HG03280 (cell line): ENCODE data around the gene GATAD2A.

Source experiments
- ATAC-seq: cut with Tn5 transposase; IDR thresholded peaks from one replicate; pipeline ENCODE4 v1.9.1; 2021; ENCODE audit warnings: mild to moderate bottlenecking, moderate library complexity; ENCODE audit not compliant: unreplicated experiment

The GATAD2A gene

DNA sequence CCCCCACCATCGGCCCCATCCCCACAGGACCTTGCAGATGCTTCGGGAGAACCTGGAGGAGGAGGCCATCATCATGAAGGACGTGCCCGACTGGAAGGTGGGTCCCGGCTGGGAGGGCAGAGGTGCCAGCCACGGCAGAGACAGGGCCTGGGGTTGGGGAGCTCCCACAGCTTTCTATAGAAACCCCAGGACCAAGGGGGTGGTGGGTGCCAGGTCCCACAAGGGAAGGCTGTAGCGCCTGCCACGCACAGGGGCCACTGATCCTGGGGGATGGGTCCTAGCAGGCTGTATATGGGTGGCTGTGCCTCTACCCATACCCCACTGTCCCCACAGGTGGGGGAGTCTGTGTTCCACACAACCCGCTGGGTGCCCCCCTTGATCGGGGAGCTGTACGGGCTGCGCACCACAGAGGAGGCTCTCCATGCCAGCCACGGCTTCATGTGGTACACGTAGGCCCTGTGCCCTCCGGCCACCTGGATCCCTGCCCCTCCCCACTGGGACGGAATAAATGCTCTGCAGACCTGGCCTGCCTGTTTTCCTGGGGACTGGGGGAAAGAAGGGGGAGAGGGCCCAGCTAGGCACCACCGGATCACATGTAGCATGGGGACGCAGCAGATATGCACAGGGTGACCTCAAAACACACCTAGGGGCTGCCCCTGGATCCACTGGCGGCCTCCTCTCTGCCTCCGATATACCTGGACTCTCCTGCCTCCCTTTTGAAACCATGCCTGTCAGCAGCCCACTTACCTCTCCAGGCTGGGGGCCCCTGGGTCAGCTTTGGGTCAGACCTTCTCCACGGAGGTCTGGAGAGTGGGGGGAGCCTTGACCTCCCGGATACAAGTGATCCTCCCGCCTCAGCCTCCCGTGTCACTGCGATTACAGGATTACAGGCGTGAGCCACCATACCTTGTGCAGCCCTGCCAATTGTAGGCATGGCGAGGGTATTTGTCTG lies 122.5 kb downstream of the GATAD2A start:
- ATAC-seq, result no peak

DNA sequence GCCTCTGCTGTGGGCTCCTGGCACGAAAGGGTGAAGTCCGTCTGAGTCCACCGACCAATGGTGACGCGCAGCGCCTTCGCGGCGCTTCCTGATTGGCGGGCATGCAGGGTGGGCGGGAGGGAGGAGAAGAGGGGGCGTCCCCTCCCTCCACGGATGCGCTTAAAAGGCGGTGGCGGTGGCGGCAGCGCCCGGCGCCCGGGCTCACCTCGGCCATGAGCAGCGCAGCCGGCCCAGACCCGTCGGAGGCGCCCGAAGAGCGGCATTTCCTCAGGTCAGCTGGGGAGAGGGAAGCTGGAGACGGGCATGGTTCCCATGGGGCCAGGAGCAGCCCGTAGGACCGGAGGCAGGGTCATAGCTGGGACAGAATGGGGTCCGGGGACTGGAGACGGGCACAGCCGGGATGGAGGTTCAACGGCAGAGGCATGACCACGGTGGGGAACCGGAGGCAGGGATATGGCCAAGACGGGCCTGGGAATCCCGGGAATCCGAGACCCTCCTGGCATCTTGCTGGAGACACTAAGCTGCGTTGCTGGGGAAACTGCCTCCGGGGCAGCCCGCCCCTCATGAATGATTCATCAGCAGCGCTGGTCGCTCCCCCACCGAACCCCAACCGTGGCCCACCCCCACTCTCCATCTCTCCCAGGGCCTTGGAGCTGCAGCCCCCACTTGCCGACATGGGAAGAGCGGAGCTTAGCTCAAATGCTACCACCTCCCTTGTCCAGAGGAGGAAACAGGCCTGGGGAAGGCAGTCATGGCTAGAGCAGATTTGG lies 123.4 kb downstream of the GATAD2A start, which contains the start of gene YJEFN3:
Gene YJEFN3, plus strand, starts transcription at position 191 of the 770 bp plus-strand sequence. Its CDS starts 22 bp downstream, at position 213.
- no peak for ATAC-seq

DNA sequence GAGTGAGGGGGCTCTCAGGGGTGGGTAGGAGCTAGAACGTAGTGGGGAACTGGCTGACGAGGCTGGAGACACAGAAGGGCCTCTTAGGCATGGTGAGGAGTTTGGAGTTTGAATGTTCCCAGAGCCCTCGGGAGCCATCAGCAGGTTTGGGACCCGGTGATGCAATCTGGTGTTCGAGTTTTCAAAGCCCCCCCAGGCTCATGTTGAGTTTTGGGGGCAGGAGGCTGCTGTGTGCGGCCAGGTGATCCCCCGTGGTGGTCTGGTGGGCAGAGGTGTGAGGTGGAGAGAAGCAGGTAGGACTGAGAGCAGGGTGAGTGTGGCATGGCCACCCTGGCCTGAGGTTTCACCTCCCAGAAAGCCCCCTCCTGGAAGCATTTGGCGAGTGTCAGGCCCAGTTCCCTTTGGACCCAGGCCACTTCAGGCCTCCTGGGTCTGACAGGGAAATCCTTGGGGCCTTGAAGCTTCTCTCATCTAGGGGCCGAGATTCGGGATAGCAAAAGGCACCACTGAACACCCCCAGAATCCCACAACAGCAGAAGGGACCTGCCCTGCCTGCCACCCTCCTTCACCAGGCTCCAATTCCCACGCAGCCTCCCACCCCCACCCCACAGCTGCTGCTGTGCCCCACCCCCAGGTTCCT lies 124.4 kb downstream of the GATAD2A start:
- ATAC-seq, result no peak

DNA sequence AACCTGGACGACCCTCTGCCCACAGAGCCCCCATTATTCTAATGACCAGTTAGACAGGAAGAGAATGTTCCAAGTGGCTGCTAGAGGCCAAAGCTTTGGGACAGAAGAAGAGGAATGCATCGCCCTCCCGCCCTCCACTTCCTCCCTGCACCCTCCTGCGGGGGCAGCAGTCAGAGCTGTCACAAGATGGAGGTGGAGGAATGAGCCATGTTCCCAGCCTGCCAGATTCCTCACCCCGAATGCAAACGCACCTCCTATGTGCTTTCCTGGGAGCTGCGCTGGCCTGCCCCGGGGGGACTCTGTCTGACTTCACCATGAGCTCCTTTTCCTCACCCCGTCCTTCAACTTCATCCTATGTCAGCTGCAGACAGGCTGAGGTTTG lies 124.9 kb downstream of the GATAD2A start:
- ATAC-seq, result no peak

DNA sequence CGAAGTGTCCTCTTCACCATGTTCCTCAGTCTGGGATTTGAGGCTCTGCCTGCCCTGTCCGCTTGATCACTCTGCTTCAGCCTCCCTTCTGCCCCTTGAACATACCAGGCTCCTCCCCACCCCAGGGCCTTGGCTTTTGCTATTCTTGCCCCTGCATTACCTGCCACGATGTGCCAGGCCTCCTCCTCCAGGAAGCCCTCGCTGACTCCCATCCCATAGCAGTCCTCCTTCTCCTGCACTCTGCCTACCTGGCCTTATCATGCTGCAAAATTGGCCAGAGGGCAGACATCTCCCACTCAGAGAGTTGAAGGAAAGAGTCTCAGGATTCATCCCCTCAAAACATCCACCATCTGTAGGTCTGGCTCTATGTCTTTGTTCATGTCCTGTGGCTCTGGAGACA lies 125.4 kb downstream of the GATAD2A start:
- ATAC-seq, result no peak

DNA sequence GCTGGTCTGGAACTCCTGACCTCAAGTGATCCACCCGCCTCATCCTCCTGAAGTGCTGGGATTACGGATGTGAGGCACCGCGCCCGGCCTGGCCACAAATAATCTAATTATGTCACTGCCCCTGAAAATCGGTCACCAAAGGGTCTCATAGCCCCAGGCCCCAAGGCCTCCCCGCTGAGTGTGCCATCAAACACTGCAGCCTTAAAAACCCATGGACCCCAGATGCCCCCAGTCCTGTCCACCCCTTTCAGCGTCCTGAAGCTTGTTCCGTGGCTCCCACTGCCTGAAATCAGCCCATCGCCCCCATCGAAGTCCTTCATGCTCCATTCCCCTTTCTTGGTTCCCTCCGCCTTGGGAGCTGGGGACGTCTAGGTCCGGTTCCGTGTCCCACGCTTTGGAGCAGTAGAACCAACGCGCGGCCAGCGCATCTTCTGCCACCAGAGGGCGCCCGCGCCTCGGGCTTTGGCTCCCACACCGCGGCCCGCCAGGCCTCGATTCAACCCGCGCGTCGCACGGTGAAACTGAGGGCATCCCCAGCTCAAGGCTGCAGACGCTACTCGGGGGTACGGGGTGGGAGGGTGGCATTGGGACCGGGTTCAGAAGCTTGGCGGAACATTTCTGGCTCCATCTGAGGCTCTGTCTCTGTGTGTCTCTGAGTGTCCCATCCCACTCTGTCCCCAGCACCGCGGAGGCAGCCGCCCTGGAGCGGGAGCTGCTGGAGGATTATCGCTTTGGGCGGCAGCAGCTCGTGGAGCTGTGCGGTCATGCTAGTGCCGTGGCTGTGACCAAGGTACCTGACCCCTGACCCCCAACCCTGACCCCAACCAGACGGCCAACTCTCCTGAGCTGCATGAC lies 126.7 kb downstream of the GATAD2A start:
- ATAC-seq, result no peak

DNA sequence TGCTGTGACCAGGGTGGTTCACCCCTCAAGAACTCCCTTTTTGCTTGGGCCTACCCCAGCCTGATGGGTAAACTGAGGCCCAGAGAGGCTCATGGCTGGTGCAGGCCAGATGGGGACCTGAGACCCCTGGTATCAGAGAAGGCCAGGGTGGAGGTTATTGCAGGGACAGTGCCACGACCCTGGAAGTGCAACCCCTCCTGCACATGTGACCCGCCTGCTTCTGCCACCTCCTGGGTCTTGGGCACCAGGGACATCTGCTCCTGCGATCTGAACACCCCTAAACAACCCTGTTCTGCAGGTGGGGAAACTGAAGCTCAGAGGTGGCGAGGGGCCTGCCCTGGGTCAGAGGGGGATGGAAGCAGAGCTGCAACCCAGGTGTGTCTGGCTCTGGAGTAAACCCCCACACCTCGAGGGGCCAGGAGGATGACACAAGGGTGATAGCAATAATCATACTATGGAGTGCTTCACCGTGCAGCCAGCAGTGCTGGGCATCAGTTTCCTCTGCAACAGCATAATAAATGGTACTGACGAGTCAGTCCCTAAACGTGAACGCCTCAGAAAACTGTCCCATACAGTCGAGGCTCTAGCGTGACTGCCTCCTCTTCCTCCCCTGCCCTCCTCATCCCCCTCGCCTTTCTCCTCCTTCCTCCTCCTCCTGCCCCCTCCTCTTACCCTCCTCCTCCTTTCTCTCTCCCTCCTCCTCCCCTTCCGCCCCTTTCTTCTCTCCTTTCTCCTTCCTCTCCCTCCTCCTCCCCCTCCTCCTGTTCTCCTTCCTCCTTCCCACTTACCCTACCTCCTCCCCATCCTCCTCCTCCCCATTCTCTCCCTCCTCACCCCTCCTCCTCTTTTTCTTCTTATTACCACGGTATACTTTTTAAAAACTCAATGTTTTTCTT lies 127.6 kb downstream of the GATAD2A start:
- ATAC-seq, result no peak

DNA sequence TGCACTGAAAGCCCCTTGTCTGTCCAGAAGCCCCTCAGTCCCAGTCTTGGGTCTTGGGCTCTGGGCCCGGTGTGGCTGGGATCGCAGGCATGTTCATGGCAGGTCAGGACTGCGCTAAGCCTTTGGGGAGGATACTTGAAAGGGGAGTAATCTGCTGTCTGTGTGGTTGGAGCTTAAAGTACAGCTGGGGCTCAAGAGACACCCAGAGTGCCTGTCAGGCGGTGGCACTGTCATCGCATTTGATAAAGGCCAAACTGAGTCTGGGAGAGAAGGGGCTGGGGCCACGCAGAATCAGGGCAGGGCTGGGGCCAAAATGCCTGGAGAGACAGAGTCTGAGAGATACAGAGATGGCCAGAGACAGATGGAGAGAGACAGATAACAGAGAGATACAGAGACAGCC lies 128.4 kb downstream of the GATAD2A start:
- ATAC-seq, result no peak

DNA sequence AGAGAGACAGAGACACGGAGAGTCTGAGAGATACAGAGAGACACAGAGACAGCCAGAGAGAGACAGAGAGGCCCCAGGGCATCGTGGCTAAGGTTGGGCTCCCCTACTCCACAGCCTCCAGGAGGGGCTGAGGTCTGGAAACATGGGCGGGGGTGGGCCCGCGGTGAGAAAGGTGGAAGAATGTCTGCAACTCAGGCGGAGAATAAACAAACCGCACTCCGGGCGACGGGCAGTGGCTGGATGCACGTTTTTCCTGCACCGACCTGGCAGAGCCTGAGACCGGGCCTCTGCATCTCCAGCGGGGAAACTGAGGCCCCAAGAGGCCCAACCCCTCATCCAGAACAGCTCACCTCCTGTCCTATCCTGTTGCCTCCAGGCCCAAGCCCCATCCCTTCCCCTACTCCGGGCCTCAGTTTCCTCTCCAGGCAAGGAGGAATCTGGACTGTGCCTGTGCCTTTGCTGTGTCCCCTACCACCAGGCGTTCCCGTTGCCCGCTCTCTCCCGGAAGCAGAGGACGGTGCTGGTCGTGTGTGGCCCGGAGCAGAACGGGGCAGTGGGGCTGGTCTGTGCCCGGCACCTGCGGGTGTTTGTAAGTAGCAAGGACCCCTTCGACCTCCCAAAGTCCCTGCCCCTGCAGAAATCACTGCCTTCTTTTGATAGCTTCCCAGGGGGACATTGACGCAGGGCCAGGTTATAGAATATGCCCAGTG lies 129.2 kb downstream of the GATAD2A start:
- ATAC-seq, result no peak

DNA sequence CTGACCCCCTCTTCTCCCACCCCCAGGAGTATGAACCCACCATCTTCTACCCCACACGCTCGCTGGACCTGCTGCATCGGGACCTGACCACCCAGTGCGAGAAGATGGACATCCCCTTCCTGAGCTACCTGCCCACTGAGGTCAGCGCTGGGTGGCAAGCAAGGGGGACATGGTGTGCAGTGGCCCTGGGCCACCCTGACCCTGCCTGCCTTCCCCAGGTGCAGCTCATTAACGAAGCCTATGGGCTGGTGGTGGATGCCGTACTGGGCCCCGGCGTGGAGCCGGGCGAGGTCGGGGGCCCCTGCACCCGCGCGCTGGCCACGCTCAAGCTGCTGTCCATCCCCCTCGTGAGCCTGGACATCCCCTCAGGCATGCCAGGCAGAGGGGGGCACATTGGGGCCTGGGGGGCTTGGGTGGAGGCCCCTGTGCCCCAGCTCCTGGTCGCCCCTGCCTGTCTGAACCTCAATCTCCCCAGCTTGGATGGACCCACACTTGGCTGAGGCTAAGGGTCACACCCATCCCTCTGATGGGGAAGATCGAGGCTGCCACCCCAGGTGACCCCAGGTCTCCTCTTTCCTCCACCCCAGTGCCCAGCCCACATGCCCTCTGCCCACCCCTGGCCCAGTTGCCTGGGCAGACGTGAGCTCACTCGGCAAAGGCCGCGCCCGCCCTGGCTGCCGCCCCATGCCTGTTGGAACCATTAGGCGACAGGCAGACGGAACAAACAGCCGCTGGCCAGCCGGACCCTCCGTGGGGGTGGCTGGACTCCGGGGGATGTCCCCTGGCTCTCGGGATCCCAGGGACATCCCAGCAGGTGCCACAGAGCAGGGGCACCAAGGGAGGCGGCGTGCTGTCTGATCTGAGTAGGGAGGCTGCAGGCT lies 130.1 kb downstream of the GATAD2A start:
- ATAC-seq, result no peak

DNA sequence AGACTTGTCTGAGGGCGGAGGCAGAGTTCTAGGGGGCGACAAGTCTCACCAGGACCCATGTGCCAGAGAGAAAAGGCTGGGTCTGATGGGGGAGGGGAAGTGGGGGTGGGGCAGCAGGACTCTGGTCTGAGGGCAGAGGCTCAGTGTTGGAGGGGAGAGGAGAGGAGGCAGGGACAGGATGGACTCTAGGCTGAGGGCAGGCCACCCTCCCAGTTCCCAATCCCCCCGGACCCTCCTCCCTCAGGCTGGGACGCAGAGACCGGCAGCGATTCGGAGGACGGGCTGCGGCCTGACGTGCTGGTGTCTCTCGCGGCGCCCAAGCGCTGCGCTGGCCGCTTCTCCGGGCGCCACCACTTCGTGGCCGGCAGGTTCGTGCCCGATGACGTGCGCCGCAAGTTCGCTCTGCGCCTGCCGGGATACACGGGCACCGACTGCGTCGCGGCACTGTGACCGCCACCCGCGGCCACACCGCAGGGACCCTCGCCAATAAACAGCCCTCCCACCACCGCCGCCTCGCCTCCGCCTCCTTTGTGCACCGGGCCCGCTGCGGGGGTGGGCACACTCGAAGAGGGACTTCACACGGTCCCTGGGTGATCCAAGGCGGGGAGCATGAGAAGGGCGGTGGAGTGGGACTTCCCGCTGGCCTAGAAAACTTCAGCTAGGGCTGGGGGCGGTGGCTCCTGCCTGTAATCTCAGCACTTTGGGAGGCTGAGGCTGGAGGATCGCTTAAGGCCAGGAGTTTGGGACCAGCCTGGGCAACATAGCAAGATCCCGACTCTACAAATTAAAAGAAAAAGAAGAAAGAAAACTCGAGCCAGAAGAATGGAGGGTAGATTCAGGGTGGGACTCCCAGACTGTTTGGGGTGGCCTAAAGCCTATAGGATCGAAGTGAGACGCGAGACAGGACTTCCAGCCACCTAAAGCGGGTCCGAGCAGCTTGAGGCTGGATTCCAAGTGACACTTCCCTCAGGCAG lies 131.9 kb downstream of the GATAD2A start:
- ATAC-seq, result no peak

DNA sequence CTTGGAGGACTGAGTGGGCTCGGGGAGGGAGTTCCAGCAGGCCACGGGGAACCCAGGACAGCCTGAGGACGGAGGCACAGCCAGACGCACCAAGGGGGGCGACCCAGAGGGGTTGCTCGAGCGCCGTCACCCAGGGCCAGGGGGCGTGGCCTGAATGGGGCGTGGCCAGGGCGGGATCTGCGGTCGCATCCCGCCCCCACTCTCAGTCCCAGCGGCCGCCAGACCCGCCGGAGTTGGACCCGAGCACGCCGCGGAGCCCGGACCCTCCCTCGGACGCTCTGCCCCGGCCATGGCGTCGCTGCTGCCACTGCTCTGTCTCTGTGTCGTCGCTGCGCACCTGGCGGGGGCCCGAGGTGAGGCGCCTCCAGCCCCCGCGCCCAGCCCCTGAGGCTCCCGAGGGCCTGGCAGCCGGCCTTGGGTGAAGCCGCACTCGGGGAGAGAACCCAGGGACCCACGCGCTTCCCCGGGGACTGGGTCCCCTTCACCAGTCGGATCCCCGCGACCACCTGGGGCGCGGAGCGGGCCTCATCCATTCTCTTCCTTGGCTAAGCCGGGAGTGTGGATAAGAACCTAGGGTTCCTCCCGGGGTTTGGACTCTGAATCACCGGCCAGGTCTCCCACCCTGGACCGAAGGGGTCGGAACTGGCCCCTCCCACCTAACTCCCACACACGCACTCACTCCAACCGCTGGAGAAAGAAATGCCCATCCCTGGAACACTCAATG lies 132.7 kb downstream of the GATAD2A start, which contains the start of gene CILP2:
Gene CILP2, plus strand, starts transcription at position 205 of the 724 bp plus-strand sequence. Its CDS starts 85 bp downstream, at position 290.
- ATAC-seq, result no peak

DNA sequence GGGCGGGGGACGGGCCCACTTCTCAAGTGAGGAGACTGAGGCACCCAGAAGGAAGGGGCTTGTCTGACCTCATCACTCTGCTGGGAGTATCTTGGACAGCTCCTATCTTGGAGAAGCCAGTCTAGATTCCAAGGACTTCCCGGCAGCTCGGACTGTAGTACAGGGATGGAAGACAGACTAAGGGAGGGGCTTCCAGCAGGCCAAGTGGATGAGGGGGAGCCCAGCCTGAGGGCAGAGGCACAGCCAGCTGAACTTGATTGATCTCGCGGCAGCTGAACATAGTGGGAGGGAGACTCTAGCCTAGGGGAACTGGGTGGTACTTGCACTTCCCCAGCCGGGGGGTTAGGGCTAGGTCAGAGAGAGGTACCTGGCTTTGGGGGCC lies 133.3 kb downstream of the GATAD2A start:
- ATAC-seq, result no peak

DNA sequence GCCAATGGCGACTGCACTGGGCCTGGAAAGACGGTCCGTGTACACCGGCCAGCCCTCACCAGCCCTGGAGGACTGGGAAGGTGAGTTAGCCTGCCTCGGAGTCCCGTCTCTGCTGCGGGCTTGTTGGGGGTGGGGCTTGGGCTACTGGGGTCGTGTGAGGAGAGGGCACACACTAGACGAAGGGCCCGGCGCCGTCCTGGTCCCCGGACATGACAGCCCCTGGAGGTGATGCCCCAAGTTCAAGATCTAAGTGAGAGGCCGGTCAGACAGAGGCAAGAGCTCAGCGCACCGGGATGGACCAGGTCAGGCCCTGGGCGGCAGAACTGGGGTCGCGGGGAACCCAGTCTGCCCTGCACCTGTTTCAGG lies 134.2 kb downstream of the GATAD2A start:
- no peak for ATAC-seq

DNA sequence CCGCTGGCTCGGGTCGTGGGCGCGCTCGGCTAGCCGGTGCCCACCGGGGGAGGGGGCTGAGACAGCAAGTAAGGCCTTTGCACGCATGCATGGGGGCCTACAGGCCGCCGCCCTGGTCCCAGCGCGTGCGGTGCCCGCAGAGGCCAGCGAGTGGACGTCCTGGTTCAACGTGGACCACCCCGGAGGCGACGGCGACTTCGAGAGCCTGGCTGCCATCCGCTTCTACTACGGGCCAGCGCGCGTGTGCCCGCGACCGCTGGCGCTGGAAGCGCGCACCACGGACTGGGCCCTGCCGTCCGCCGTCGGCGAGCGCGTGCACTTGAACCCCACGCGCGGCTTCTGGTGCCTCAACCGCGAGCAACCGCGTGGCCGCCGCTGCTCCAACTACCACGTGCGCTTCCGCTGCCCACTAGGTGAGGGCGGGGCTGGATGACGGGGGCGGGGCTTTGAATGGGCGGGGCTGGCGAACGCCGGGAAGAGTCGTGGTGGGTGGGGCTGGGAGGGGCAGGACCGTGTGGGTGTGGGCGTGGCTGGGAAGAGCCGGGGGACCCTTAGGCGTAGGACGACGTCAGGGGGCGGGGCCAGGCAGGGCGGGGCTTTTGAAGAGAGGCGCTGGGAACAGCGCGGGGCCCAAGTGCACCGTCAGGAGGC lies 134.7 kb downstream of the GATAD2A start:
- ATAC-seq, result no peak
